ENCODE data around the gene TRIM9. TPM values are rescaled to one million over a fixed set of nuclear protein-coding genes. Genes with fewer than 3 reads are reported as not detected.

Gene TRIM9
- total and polyA plus RNA-seq, 2 experiments from 2014 or later = 4.4 to 6.2 TPM

- peak; percentile 36; the same call in 1 of the 3 replicates for ATAC-seq
- TF ChIP-seq EZH2 (IDR thresholded peaks at IDR 0.05; ENCODE audit: low read depth, unreplicated experiment) (no peak), CTCF (conservative IDR thresholded peaks at IDR 0.05; ENCODE audit: low read depth in 2 of 2) (no peak), EZH2phosphoT487 (IDR thresholded peaks at IDR 0.05; ENCODE audit: unreplicated experiment) (no peak), ETS1 (IDR thresholded peaks at IDR 0.05) (no peak), ZNF462 (CRISPR knock-in tag; IDR thresholded peaks at IDR 0.05) (no peak), POLR2AphosphoS5 (IDR thresholded peaks at IDR 0.05; ENCODE audit: low read depth) (no peak), REST (IDR thresholded peaks at IDR 0.05; ENCODE audit: unreplicated experiment) (no peak), JUNB (IDR thresholded peaks at IDR 0.05; ENCODE audit: unreplicated experiment) (no peak), CREB1 (CRISPR knock-in tag; IDR thresholded peaks at IDR 0.05; ENCODE audit: low read depth) (no peak), ZNF114 (CRISPR knock-in tag; IDR thresholded peaks at IDR 0.05) (no peak), STAT1 (IDR thresholded peaks at IDR 0.05; ENCODE audit: unreplicated experiment) (no peak), ZNF331 (CRISPR knock-in tag; IDR thresholded peaks at IDR 0.05; ENCODE audit: low read depth) (no peak), NANOG (IDR thresholded peaks at IDR 0.05; ENCODE audit: borderline replicate concordance) (no peak)
- H3K4me1 Mint-ChIP-seq = no peaks in the 10 kb centered on the region; the same call in 2 of the 3 replicates
- no peak overlapping the region for H2AFZ ChIP-seq
- H3K9me3 Mint-ChIP-seq = peaks cover 7% of the 10 kb centered on the region
- H3K79me2 ChIP-seq (replicated peaks; ENCODE audit: insufficient read depth) = no peaks in the 10 kb centered on the region
- H3K4me1 ChIP-seq (ENCODE audit: insufficient read depth) = no peaks in the 10 kb centered on the region
- no peaks in the 10 kb centered on the region for H3F3A ChIP-seq (replicated peaks; ENCODE audit: low read depth)
- H3K4me3 ChIP-seq = no peak overlapping the region
- no peak overlapping the region for H3K27ac Mint-ChIP-seq
- no peaks in the 10 kb centered on the region for H3K27me3 Mint-ChIP-seq (ENCODE audit: insufficient read depth, low read depth, poor library complexity)
- H3K4me3 Mint-ChIP-seq = no peak overlapping the region
- no peaks in the 10 kb centered on the region for H3K36me3 ChIP-seq (ENCODE audit: insufficient read depth)
- no peak overlapping the region for H3K4me2 ChIP-seq
- peaks cover 10% of the 10 kb centered on the region; the same call in 2 of the 3 replicates for H3K36me3 Mint-ChIP-seq (ENCODE audit: low read depth)
- H4K20me1 ChIP-seq (replicated peaks; ENCODE audit: insufficient read depth) = no peaks in the 10 kb centered on the region
- no peak for DNase-seq (ENCODE audit: low spot score)
- H3K9me2 ChIP-seq (ENCODE audit: insufficient read depth) = 0 out of 2 replicates have a peak, but pooled peaks cover 3% of the 10 kb centered on the region
- no peak overlapping the region for H3K27ac ChIP-seq (ENCODE audit: low read depth)
- no peaks in the 10 kb centered on the region for H3K27me3 ChIP-seq (ENCODE audit: insufficient read depth)
These were observed 80.8 kb downstream of the TRIM9 start for GRCh38 chr14:51014086-51014485.
